HCT116 (cell line): ENCODE data around the gene AGL. TPM values are rescaled to one million over a fixed set of nuclear protein-coding genes. Genes with fewer than 3 reads are reported as not detected.
A peak's percentile ranks its signal among the peaks of the same experiment; 100 is the strongest.

Experiments
- ATAC-seq: fragments of 200-7000 bp; cut with Tn5 transposase; 2 replicates; pipeline ENCODE4 v1.9.1; 2020; ENCODE audit warnings: mild to moderate bottlenecking, moderate library complexity
- BruUV-seq: library from RNA; stranded (reverse); fragments of 400-500 nt; replicated peaks from 2 replicates; lab custom pipeline; 2021; lab: Mats Ljungman, UMichigan
- CTCF ChIA-PET: fragments of 300-600 bp; sonication (Branson Sonifier 250); formaldehyde crosslinking; loops from one replicate; lab custom pipeline; 2021; ENCODE audit warnings: antibody characterized with exemption; lab: Charles Lee
- POLR2A ChIA-PET: fragments of 300-600, 350-600 bp; sonication (Branson Sonifier 250); formaldehyde crosslinking; loops from one replicate; lab custom pipeline; 2021; ENCODE audit warnings: antibody characterized with exemption; lab: Charles Lee
- RAD21 ChIA-PET, 2 experiments: fragments of 300-600 bp; sonication (Branson Sonifier 250); formaldehyde crosslinking; loops; one replicate each; lab custom pipeline; 2023; ENCODE audit warnings: low total read pairs in 2 of 2; ENCODE audit not compliant: uncharacterized antibody in 2 of 2, unreplicated experiment in 2 of 2, low non-redundant PET in 1 of 2; lab: Charles Lee
- DNase-seq: peaks from one replicate; pipeline ENCODE4 v3.0.0-alpha.2; 2010; ENCODE audit warnings: low read depth, low spot score
- H2AFZ ChIP-seq: fragments of 200-600 bp; shearing (Covaris generic), sonication (generic); 2 replicates; pipeline ENCODE4 v1.6.1; 2017; ENCODE audit warnings: low read depth, mixed run types, mixed read lengths, antibody characterized with exemption, low read length; ENCODE audit not compliant: poor library complexity, severe bottlenecking
- H3K27ac ChIP-seq: 2 replicates; pipeline ENCODE4 v1.5.1; 2012; ENCODE audit warnings: low read depth, low read length
- H3K27me3 ChIP-seq: fragments of 200-600 bp; sonication (generic); 2 replicates; pipeline ENCODE4 v1.6.1; 2016; ENCODE audit warnings: mixed run types, low read length, mixed read lengths; ENCODE audit not compliant: insufficient read depth
- H3K36me3 ChIP-seq, 2 experiments: fragments of 200-500 bp in 1 of 2; fragments of 200-600 bp in 1 of 2; sonication (Bioruptor generic) in 1 of 2; sonication (generic) in 1 of 2; 2 replicates each; pipeline versions ENCODE4 v1.5.1 to v1.6.1; 2014 to 2016; ENCODE audit warnings: low read length in 2 of 2, inconsistent platforms in 1 of 2, mixed read lengths in 1 of 2, mixed run types in 1 of 2; ENCODE audit not compliant: insufficient read depth in 2 of 2, control insufficient read depth in 1 of 2
- H3K4me1 ChIP-seq, 2 experiments: fragments of 200-600 bp in 1 of 2; sonication (generic) in 1 of 2; 2 replicates each; pipeline versions ENCODE4 v1.5.1 to v1.6.1; 2012 to 2017; ENCODE audit warnings: low read length in 2 of 2, inconsistent platforms in 1 of 2, mild to moderate bottlenecking in 1 of 2, mixed read lengths in 1 of 2, mixed run types in 1 of 2, moderate library complexity in 1 of 2; ENCODE audit not compliant: insufficient read depth in 2 of 2, control insufficient read depth in 1 of 2
- H3K4me2 ChIP-seq: fragments of 200-600 bp; sonication (generic); 2 replicates; pipeline ENCODE4 v1.6.1; 2017; ENCODE audit warnings: mixed run types, low read length, mixed read lengths
- H3K4me3 ChIP-seq, 2 experiments: fragments of 200-600 bp in 1 of 2; sonication (generic) in 1 of 2; replicated peaks in 1 of 2; 2 replicates each; pipeline ENCODE4 v1.5.1; 2011 to 2016; ENCODE audit warnings: low read length in 2 of 2, control low read depth in 1 of 2, low read depth in 1 of 2, mild to moderate bottlenecking in 1 of 2, mixed read lengths in 1 of 2, mixed run types in 1 of 2
- H3K79me2 ChIP-seq: fragments of 200-600 bp; sonication (generic); 2 replicates; pipeline ENCODE4 v1.6.1; 2017; ENCODE audit warnings: mild to moderate bottlenecking, mixed run types, low read length, moderate library complexity, mixed read lengths; ENCODE audit not compliant: insufficient read depth
- H3K9ac ChIP-seq: fragments of 200-600 bp; sonication (generic); 2 replicates; pipeline ENCODE4 v1.6.1; 2016; ENCODE audit warnings: low read length, mixed read lengths
- H3K9me2 ChIP-seq: fragments of 200-600 bp; sonication (generic), shearing (Covaris generic); 2 replicates; pipeline ENCODE4 v1.6.1; 2017; ENCODE audit warnings: mixed run types, mild to moderate bottlenecking, moderate library complexity; ENCODE audit not compliant: insufficient read depth
- H3K9me3 ChIP-seq, 2 experiments: fragments of 200-500 bp in 1 of 2; fragments of 200-600 bp in 1 of 2; sonication (Bioruptor generic) in 1 of 2; sonication (generic) in 1 of 2; 2 replicates each; pipeline ENCODE4 v1.6.1; 2014 to 2017; ENCODE audit warnings: low read length in 2 of 2, mixed read lengths in 2 of 2, inconsistent platforms in 1 of 2, low read depth in 1 of 2, mild to moderate bottlenecking in 1 of 2, mixed run types in 1 of 2, moderate library complexity in 1 of 2; ENCODE audit not compliant: control insufficient read depth in 1 of 2, insufficient read depth in 1 of 2
- H4K20me1 ChIP-seq: fragments of 200-600 bp; sonication (generic), shearing (Covaris generic); 2 replicates; pipeline ENCODE4 v1.6.1; 2017; ENCODE audit warnings: mixed run types, mild to moderate bottlenecking, moderate library complexity; ENCODE audit not compliant: insufficient read depth
- CBX3 ChIP-seq: IDR thresholded peaks from 2 replicates; pipeline ENCODE4 v1.6.1; 2012; ENCODE audit warnings: low read depth
- CEBPB ChIP-seq: IDR thresholded peaks from 2 replicates; pipeline ENCODE4 v1.6.1; 2012; ENCODE audit warnings: low read depth
- EGR1 ChIP-seq: IDR thresholded peaks from 2 replicates; pipeline ENCODE4 v1.6.1; 2012; ENCODE audit warnings: low read depth
- ELF1 ChIP-seq: IDR thresholded peaks from 2 replicates; pipeline ENCODE4 v1.6.1; 2012; ENCODE audit warnings: low read depth, borderline replicate concordance
- EZH2 ChIP-seq: fragments of 200-600 bp; sonication (generic); IDR thresholded peaks from 2 replicates; pipeline ENCODE4 v1.6.1; 2017; ENCODE audit warnings: antibody characterized with exemption, mixed run types
- EZH2phosphoT487 ChIP-seq: fragments of 200-600 bp; IDR thresholded peaks from 2 replicates; pipeline ENCODE4 v1.6.1; 2018; ENCODE audit warnings: antibody characterized with exemption, borderline replicate concordance
- FOSL1 ChIP-seq: IDR thresholded peaks from 2 replicates; pipeline ENCODE4 v1.6.1; 2012; ENCODE audit warnings: low read depth
- JUND ChIP-seq: IDR thresholded peaks from 2 replicates; pipeline ENCODE4 v1.6.1; 2012
- MAX ChIP-seq: IDR thresholded peaks from 2 replicates; pipeline ENCODE4 v1.6.1; 2012
- POLR2A ChIP-seq: IDR thresholded peaks from 2 replicates; pipeline ENCODE4 v1.7.0; 2011; ENCODE audit warnings: borderline replicate concordance; ENCODE audit not compliant: insufficient read depth, insufficient read length; ENCODE audit errors: extremely low read depth
- POLR2AphosphoS5 ChIP-seq: IDR thresholded peaks from 2 replicates; pipeline ENCODE4 v1.6.1; 2011; ENCODE audit warnings: mild to moderate bottlenecking, low read depth, low read length, moderate library complexity
- SP1 ChIP-seq: IDR thresholded peaks from 2 replicates; pipeline ENCODE4 v1.6.1; 2012; ENCODE audit warnings: low read depth
- SRF ChIP-seq: IDR thresholded peaks from 2 replicates; pipeline ENCODE4 v1.6.1; 2012; ENCODE audit warnings: low read depth
- TCF7L2 ChIP-seq: IDR thresholded peaks from 2 replicates; pipeline ENCODE4 v1.7.0; 2011; ENCODE audit warnings: borderline replicate concordance, inconsistent platforms; ENCODE audit not compliant: insufficient read depth, insufficient read length; ENCODE audit errors: extremely low read depth
- YY1 ChIP-seq: IDR thresholded peaks from 2 replicates; pipeline ENCODE4 v1.6.1; 2011; ENCODE audit warnings: low read length, low read depth, moderate library complexity, mild to moderate bottlenecking; ENCODE audit not compliant: insufficient replicate concordance; ENCODE audit errors: extremely low read depth
- ZBTB33 ChIP-seq: IDR thresholded peaks from 2 replicates; pipeline ENCODE4 v1.6.1; 2011; ENCODE audit warnings: mild to moderate bottlenecking, low read length, moderate library complexity; ENCODE audit not compliant: insufficient replicate concordance; ENCODE audit errors: extremely low read depth
- ZFX ChIP-seq: fragments of 450-650 bp; IDR thresholded peaks from 2 replicates; pipeline ENCODE4 v1.6.1; 2017
- ZNF274 ChIP-seq: fragments of 200-500 bp; sonication (Bioruptor generic); IDR thresholded peaks from 2 replicates; pipeline ENCODE4 v1.6.1; 2014; ENCODE audit warnings: mild to moderate bottlenecking, low read depth, low read length, inconsistent platforms
- intact Hi-C: fragments of 100-400 bp; cut with micrococcal nuclease; formaldehyde crosslinking; loops from 2 replicates; pipeline ENCODE4 v1.10.0; 2022
- total RNA-seq: library from RNA; stranded (reverse); gene quantifications from one replicate; pipeline ENCODE4 v1.2.1, GENCODE V29; 2021; ENCODE audit not compliant: unreplicated experiment
- TF ChIP-seq, protein P1 (sequence below): IDR thresholded peaks from 2 replicates; pipeline ENCODE4 v1.6.1; 2012
- TF ChIP-seq, protein P2 (sequence below), 3 experiments: fragments of 200-600 bp in 1 of 3; sonication (generic) in 1 of 3; IDR thresholded peaks in 2 of 3; conservative IDR thresholded peaks in 1 of 3; 2 replicates each; pipeline ENCODE4 v1.5.1; 2012 to 2017; ENCODE audit warnings: low read depth in 2 of 3, low read length in 2 of 3, antibody characterized with exemption in 1 of 3, borderline replicate concordance in 1 of 3, control low read depth in 1 of 3, mild to moderate bottlenecking in 1 of 3, mixed read lengths in 1 of 3, mixed run types in 1 of 3, moderate library complexity in 1 of 3; ENCODE audit not compliant: insufficient read depth in 1 of 3

The AGL gene
- total RNA-seq, 1 experiment from 2014 or later, result 19.4 TPM

- ATAC-seq, result peak; percentile 91
- Histone ChIP-seq H3K4me1 (peaks cover 10 to 28% of the 10 kb centered on the region in 2 experiments), H4K20me1 (no peaks in the 10 kb centered on the region), H2AFZ (peak within 1 kb of the TSS; percentile 81), H3K9me2 (no peaks in the 10 kb centered on the region), H3K4me2 (peak within 1 kb of the TSS; percentile 83), H3K4me3 (peak within 1 kb of the TSS; percentile 59 to 65), H3K36me3 (no peaks in the 10 kb centered on the region), H3K27me3 (no peaks in the 10 kb centered on the region), H3K9ac (peak within 1 kb of the TSS; percentile 65), H3K79me2 (peaks cover 41% of the 10 kb centered on the region), H3K9me3 (no peaks in the 10 kb centered on the region), H3K27ac (peak within 1 kb of the TSS; percentile 74)
- peak; percentile 62 for DNase-seq
- ChIA-PET RAD21 (interaction anchor here in 1 of 2 experiments (0.8 kb wide), 1 partner anchor 489 kb away, joined by 3 read pairs; no protein-coding TSS in a partner anchor), POLR2A (interaction anchor here (0.7 to 1.5 kb wide), 4 partner anchors 13 to 28 kb away, joined by 3 to 4 read pairs (median 3); no protein-coding TSS in a partner anchor), CTCF (no interaction called here)
- intact Hi-C loops, result loop anchor here (5.0 to 10.0 kb wide), 3 partner anchors 118 to 385 kb away; partner anchors contain the start of genes AGL, CDC14A, SASS6 and TRMT13
- no TSS peak for BruUV-seq
- TF ChIP-seq POLR2AphosphoS5 (peak; percentile 77), EGR1 (no peak), ZNF274 (no peak), MAX (peak; percentile 89), EZH2 (no peak), EZH2phosphoT487 (no peak), POLR2A (peak; percentile 78), SP1 (peak; percentile 56), ELF1 (peak; percentile 92), YY1 (peak; percentile 88), TCF7L2 (peak; percentile 68), ZFX (peak; percentile 70; the same call in 1 of the 2 replicates), JUND (no peak), CBX3 (peak; percentile 97), ZBTB33 (peak; percentile 29), FOSL1 (no peak), SRF (peak; percentile 76), CEBPB (no peak)
- TF ChIP-seq, protein P1, sequence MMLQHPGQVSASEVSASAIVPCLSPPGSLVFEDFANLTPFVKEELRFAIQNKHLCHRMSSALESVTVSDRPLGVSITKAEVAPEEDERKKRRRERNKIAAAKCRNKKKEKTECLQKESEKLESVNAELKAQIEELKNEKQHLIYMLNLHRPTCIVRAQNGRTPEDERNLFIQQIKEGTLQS, result no peak
- TF ChIP-seq, protein P2, sequence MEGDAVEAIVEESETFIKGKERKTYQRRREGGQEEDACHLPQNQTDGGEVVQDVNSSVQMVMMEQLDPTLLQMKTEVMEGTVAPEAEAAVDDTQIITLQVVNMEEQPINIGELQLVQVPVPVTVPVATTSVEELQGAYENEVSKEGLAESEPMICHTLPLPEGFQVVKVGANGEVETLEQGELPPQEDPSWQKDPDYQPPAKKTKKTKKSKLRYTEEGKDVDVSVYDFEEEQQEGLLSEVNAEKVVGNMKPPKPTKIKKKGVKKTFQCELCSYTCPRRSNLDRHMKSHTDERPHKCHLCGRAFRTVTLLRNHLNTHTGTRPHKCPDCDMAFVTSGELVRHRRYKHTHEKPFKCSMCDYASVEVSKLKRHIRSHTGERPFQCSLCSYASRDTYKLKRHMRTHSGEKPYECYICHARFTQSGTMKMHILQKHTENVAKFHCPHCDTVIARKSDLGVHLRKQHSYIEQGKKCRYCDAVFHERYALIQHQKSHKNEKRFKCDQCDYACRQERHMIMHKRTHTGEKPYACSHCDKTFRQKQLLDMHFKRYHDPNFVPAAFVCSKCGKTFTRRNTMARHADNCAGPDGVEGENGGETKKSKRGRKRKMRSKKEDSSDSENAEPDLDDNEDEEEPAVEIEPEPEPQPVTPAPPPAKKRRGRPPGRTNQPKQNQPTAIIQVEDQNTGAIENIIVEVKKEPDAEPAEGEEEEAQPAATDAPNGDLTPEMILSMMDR (IDR thresholded peaks at IDR 0.05 in 2 of 3, conservative IDR thresholded peaks at IDR 0.05 in 1 of 3; ENCODE audit: borderline replicate concordance in 1 of 3, insufficient read depth in 1 of 3, low read depth in 2 of 3, low read length in 2 of 3), result no peak
Measured at GRCh38 chr1:99969729-99970621, 119.8 kb downstream of the AGL start, which contains the start of gene SLC35A3. TSS of gene SLC35A3 (plus strand) at chr1:99969996. CDS start at chr1:99993555, 23,559 bp downstream.
